Measurements from ENCODE around the gene PRSS56. TPM values are rescaled to one million over a fixed set of nuclear protein-coding genes. Genes with fewer than 3 reads are reported as not detected.
A peak's percentile ranks its signal among the peaks of the same experiment; 100 is the strongest.

PRSS56 gene
- total RNA-seq, 1 donor from 2014 or later: not detected

GRCh38 chr2:232484628-232485347 lies 35.4 kb upstream of the PRSS56 start:
- Histone ChIP-seq H4K20me1 (ENCODE audit: low read depth) (peaks cover 40% of the 10 kb centered on the region), H3F3A (ENCODE audit: low read depth) (peaks cover 18% of the 10 kb centered on the region), H3K36me3 (no peaks in the 10 kb centered on the region), H3K4me2 (no peak overlapping the region), H3K4me3 (no peak overlapping the region), H3K4me1 (peaks cover 33% of the 10 kb centered on the region), H2AFZ (replicated peaks) (no peak overlapping the region), H3K9me3 (ENCODE audit: low read depth) (no peaks in the 10 kb centered on the region), H3K79me2 (ENCODE audit: low read depth) (no peaks in the 10 kb centered on the region), H3K27ac (no peak overlapping the region), H3K27me3 (peaks cover 81% of the 10 kb centered on the region), H3K9ac (no peak overlapping the region)
- DNase-seq (ENCODE audit: low spot score): no peak
- Mint-ChIP-seq H3K4me1 (peaks cover 17% of the 10 kb centered on the region), H3K4me3 (peak overlapping the region; percentile 62), H3K27me3 (ENCODE audit: insufficient read depth, low read depth) (peaks cover 50% of the 10 kb centered on the region), H3K27ac (no peak overlapping the region), H3K36me3 (no peaks in the 10 kb centered on the region), H3K9me3 (peaks cover 2% of the 10 kb centered on the region)
- no peak for TF ChIP-seq EZH2phosphoT487 (IDR thresholded peaks at IDR 0.05)
- TF ChIP-seq CTCF (IDR thresholded peaks at IDR 0.05): no peak
- TF ChIP-seq EZH2 (IDR thresholded peaks at IDR 0.05): no peak

- Mint-ChIP-seq H3K4me3 (peak overlapping the region; percentile 62), H3K4me1 (peaks cover 18% of the 10 kb centered on the region), H3K36me3 (no peaks in the 10 kb centered on the region), H3K27me3 (ENCODE audit: insufficient read depth, low read depth) (peaks cover 55% of the 10 kb centered on the region), H3K27ac (no peak overlapping the region), H3K9me3 (peaks cover 2% of the 10 kb centered on the region)
- peaks cover 43% of the 10 kb centered on the region for H4K20me1 ChIP-seq (ENCODE audit: low read depth)
- peak overlapping the region; percentile 57 for H2AFZ ChIP-seq (replicated peaks)
- H3K4me3 ChIP-seq: peak overlapping the region; percentile 30
- no peaks in the 10 kb centered on the region for H3K79me2 ChIP-seq (ENCODE audit: low read depth)
- H3K4me1 ChIP-seq: peaks cover 34% of the 10 kb centered on the region
- peaks cover 18% of the 10 kb centered on the region for H3F3A ChIP-seq (ENCODE audit: low read depth)
- DNase-seq (ENCODE audit: low spot score): no peak
- H3K27ac ChIP-seq: no peak overlapping the region
- H3K9me3 ChIP-seq (ENCODE audit: low read depth): no peaks in the 10 kb centered on the region
- peaks cover 87% of the 10 kb centered on the region for H3K27me3 ChIP-seq
- no peak overlapping the region for H3K9ac ChIP-seq
- TF ChIP-seq EZH2 (IDR thresholded peaks at IDR 0.05) (no peak), EZH2phosphoT487 (IDR thresholded peaks at IDR 0.05) (no peak), CTCF (IDR thresholded peaks at IDR 0.05) (no peak)
- H3K36me3 ChIP-seq: no peaks in the 10 kb centered on the region
- H3K4me2 ChIP-seq: peak overlapping the region; percentile 92
These were observed 34.8 kb upstream of the PRSS56 start for GRCh38 chr2:232485348-232485756.

- H3K27me3 ChIP-seq: peaks cover 88% of the 10 kb centered on the region
- Mint-ChIP-seq H3K9me3 (peaks cover 2% of the 10 kb centered on the region), H3K4me1 (peaks cover 18% of the 10 kb centered on the region), H3K4me3 (no peak overlapping the region), H3K27me3 (ENCODE audit: insufficient read depth, low read depth) (peaks cover 56% of the 10 kb centered on the region), H3K36me3 (no peaks in the 10 kb centered on the region), H3K27ac (no peak overlapping the region)
- H3K27ac ChIP-seq: no peak overlapping the region
- no peak overlapping the region for H3K9ac ChIP-seq
- peak overlapping the region; percentile 30 for H3K4me3 ChIP-seq
- no peaks in the 10 kb centered on the region for H3K36me3 ChIP-seq
- TF ChIP-seq CTCF (IDR thresholded peaks at IDR 0.05): no peak
- TF ChIP-seq EZH2phosphoT487 (IDR thresholded peaks at IDR 0.05): peak; percentile 97
- TF ChIP-seq EZH2 (IDR thresholded peaks at IDR 0.05): peak; percentile 99
- DNase-seq (ENCODE audit: low spot score): peak; percentile 63
- peak overlapping the region; percentile 92 for H3K4me2 ChIP-seq
- no peaks in the 10 kb centered on the region for H3K9me3 ChIP-seq (ENCODE audit: low read depth)
- H4K20me1 ChIP-seq (ENCODE audit: low read depth): peaks cover 43% of the 10 kb centered on the region
- H3F3A ChIP-seq (ENCODE audit: low read depth): peaks cover 18% of the 10 kb centered on the region
- H3K4me1 ChIP-seq: peaks cover 34% of the 10 kb centered on the region
- H2AFZ ChIP-seq (replicated peaks): peak overlapping the region; percentile 57
- H3K79me2 ChIP-seq (ENCODE audit: low read depth): no peaks in the 10 kb centered on the region
These were observed 34.2 kb upstream of the PRSS56 start for GRCh38 chr2:232485757-232486557.
